AG04449 (cell line): ENCODE data around the gene ASCL2.

Experiments
- CTCF ChIA-PET: fragments of 350-600 bp; formaldehyde crosslinking; extraction: SDS; loops from one replicate; lab custom pipeline; 2021; ENCODE audit warnings: antibody characterized with exemption; lab: Yijun Ruan, JAX
- POLR2A ChIA-PET: fragments of 400-600, 350-600 bp; formaldehyde crosslinking; extraction: SDS; loops from one replicate; lab custom pipeline; 2020; ENCODE audit warnings: antibody characterized with exemption, inconsistent platforms; lab: Yijun Ruan, JAX
- DNase-seq: peaks from one replicate; pipeline ENCODE4 v3.0.0-alpha.2; 2010; ENCODE audit warnings: low read depth, low spot score
- H3K4me3 ChIP-seq: 2 replicates; pipeline ENCODE4 v1.5.1; 2011; ENCODE audit warnings: low read depth, mild to moderate bottlenecking, control low read depth, low read length
- CTCF ChIP-seq: IDR thresholded peaks from one replicate; pipeline ENCODE4 v1.5.1; 2011; ENCODE audit warnings: mild to moderate bottlenecking, moderate library complexity, low read length, control low read depth, inconsistent platforms; ENCODE audit not compliant: insufficient read depth; ENCODE audit errors: missing control alignments

Gene ASCL2

DNA sequence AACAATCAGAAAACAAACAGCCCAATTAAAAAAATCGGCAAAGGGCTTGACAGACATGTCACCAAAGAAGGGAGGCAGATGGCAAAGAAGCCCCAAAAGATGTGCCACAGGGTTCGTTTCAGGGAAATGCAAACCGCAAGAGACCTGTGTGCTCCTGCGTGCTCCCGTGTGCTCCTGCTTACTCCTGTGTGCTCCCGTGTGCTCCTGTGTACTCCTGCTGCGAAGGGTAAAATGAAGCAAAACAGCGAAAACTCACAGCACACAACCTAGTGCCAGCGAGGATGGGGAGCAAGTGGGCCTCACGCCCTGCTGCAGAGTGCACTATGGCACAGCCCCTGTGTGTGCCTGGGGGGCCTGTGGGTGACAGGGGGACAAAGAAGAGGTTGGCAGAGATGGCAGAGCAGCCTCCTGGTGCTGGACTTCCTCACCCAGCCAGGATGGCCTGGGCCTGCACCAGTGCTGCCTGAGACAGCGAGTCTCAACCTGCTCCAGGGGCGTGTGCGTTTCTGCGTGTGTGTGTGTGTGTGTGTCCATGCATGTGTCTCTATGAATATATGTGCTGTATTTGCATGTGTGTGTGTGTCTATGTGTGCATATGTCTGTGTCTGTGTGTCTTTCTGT lies 14.0 kb downstream of the ASCL2 start:
- no peak overlapping the region for H3K4me3 ChIP-seq
- ChIA-PET POLR2A (no interaction called here), CTCF (no interaction called here)
- no peak for DNase-seq
- TF ChIP-seq CTCF = no peak

GRCh38 chr11:2252018-2252417 lies 18.4 kb downstream of the ASCL2 start:
- H3K4me3 ChIP-seq = no peak overlapping the region
- no peak for DNase-seq
- TF ChIP-seq CTCF = no peak
- POLR2A ChIA-PET = no interaction called here
- CTCF ChIA-PET = no interaction called here

GRCh38 chr11:2251138-2251537 lies 19.2 kb downstream of the ASCL2 start:
- no peak overlapping the region for H3K4me3 ChIP-seq
- ChIA-PET CTCF (no interaction called here), POLR2A (no interaction called here)
- no peak for TF ChIP-seq CTCF
- no peak for DNase-seq

DNA sequence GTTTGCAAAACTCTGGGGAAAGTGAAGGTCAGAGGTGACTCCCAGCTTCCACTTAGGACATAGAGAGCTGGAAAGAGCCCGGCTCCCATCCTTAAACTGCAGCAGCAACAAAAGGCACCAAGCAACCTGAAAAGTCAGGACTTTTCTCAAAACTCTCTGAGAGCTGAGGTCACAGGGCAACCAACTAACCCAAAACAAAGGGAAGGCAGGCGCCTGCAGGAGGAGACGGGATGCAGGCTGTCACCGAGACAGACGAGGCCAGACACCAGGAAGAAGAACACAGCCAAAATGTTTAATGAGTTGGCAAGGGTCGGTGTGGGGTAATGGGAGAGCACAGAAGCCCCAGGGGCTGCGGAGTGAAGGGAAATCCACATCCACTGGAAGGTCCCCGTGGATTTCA lies 19.9 kb downstream of the ASCL2 start:
- TF ChIP-seq CTCF = no peak
- H3K4me3 ChIP-seq = no peak overlapping the region
- no peak for DNase-seq
- ChIA-PET POLR2A (no interaction called here), CTCF (no interaction called here)

- CTCF ChIA-PET = no interaction called here
- DNase-seq = no peak
- H3K4me3 ChIP-seq = no peak overlapping the region
- TF ChIP-seq CTCF = no peak
- POLR2A ChIA-PET = no interaction called here
Measured at GRCh38 chr11:2250041-2250440, 20.3 kb downstream of the ASCL2 start.

- ChIA-PET POLR2A (no interaction called here), CTCF (no interaction called here)
- TF ChIP-seq CTCF = no peak
- DNase-seq = no peak
- no peak overlapping the region for H3K4me3 ChIP-seq
Measured at GRCh38 chr11:2249189-2249916, 21.0 kb downstream of the ASCL2 start.
